Parathyroid adenoma (tissue), 2 donors: ENCODE measurements around the gene IL17RC.
A peak's percentile ranks its signal among the peaks of the same experiment; 100 is the strongest.

Experiments used
- H2AFZ ChIP-seq: fragments of 300-600 bp; sonication (generic); one replicate; pipeline ENCODE4 v1.7.0; 2017; ENCODE audit warnings: antibody characterized with exemption, mild to moderate bottlenecking
- H3K27ac ChIP-seq: fragments of 300-600 bp; sonication (generic); one replicate; pipeline ENCODE4 v1.7.0; 2017
- H3K27me3 ChIP-seq: fragments of 300-600 bp; sonication (generic); one replicate; pipeline ENCODE4 v1.7.0; 2017; ENCODE audit warnings: low read length; ENCODE audit not compliant: control insufficient read depth, insufficient read depth
- H3K36me3 ChIP-seq: fragments of 300-600 bp; sonication (generic); one replicate; pipeline ENCODE4 v1.7.0; 2017; ENCODE audit warnings: low read length; ENCODE audit not compliant: control insufficient read depth, insufficient read depth
- H3K4me1 ChIP-seq: fragments of 300-600 bp; sonication (generic); one replicate; pipeline ENCODE4 v1.7.0; 2017; ENCODE audit warnings: control low read depth
- H3K4me2 ChIP-seq: fragments of 300-600 bp; sonication (generic); one replicate; pipeline ENCODE4 v1.7.0; 2017; ENCODE audit warnings: low read length
- H3K4me3 ChIP-seq: fragments of 300-600 bp; sonication (generic); one replicate; pipeline ENCODE4 v1.7.0; 2017; ENCODE audit warnings: low read depth, low read length
- H3K79me2 ChIP-seq: fragments of 300-600 bp; sonication (generic); one replicate; pipeline ENCODE4 v1.7.0; 2017; ENCODE audit warnings: control low read depth
- H3K9ac ChIP-seq: fragments of 300-600 bp; sonication (generic); one replicate; pipeline ENCODE4 v1.7.0; 2017; ENCODE audit warnings: mild to moderate bottlenecking
- H3K9me3 ChIP-seq: fragments of 300-600 bp; sonication (generic); one replicate; pipeline ENCODE4 v1.7.0; 2017; ENCODE audit warnings: low read length; ENCODE audit not compliant: control insufficient read depth
- TF ChIP-seq, protein P1 (sequence below): fragments of 300-600 bp; sonication (generic); IDR thresholded peaks from one replicate; pipeline ENCODE4 v1.7.0; 2017; ENCODE audit warnings: antibody characterized with exemption, mild to moderate bottlenecking
- donor health status: primary hyperparathyroidism.

The IL17RC gene

DNA sequence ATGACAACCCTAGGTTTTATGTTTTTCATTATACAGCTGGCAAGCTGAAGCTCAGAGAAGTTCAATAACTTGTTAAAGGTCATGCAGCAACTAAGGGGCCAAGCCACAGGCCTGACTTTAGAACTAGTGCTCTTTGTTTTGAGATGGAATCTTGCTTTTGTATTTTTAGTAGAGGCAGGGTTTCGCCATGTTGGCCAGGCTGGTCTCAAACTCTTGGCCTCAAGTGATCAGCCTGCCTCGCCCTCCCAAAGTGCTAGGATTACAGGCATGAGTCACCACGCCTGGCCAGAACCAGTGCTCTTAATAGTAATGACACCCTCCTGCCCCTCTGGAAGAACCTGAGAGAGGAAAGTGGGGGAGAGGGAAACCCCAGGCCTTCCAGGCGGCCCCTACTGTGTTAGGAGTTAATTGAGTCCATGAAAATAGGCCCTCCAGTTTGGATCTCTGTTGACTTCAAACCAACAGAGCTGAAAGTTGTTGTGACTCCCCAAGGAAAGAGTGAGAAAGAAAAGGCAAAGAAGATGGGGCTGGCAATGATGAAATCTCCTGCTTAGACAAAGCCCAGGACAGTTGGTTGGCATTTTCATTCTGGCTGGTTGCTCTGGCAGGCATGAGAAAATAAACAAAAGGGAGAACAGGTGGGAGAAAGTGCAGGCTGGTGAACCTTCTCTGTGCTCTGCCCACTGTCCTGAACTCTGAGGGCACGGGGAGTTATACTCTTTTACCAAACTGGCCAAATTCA, 38.9 kb downstream of the IL17RC start:
- H3K27ac ChIP-seq, result no peak overlapping the region

DNA sequence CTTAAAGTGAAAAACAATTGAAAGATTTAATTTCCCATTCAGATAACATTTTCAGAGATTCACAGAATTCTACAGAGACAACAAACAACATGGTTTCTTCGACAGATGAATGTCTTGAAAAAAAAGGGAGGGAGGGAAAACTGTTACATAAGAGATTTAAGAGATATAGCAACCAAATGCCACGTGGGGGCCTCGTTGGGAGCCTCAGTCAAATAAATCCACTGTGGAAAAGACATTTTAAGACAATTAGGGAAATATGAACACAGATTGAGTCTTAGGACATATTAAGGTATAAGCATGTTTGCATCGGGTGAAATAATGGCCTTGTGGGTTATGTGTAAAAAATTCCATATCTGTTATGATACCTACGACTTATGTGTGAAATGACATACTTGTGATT, 40.3 kb downstream of the IL17RC start:
- H3K4me3 ChIP-seq, result no peak overlapping the region
- H3K4me2 ChIP-seq, result no peak overlapping the region
- H3K36me3 ChIP-seq, result no peaks in the 10 kb centered on the region
- H3K27me3 ChIP-seq, result no peaks in the 10 kb centered on the region
- H3K79me2 ChIP-seq, result no peaks in the 10 kb centered on the region
- no peak overlapping the region for H3K27ac ChIP-seq
- TF ChIP-seq, protein P1, sequence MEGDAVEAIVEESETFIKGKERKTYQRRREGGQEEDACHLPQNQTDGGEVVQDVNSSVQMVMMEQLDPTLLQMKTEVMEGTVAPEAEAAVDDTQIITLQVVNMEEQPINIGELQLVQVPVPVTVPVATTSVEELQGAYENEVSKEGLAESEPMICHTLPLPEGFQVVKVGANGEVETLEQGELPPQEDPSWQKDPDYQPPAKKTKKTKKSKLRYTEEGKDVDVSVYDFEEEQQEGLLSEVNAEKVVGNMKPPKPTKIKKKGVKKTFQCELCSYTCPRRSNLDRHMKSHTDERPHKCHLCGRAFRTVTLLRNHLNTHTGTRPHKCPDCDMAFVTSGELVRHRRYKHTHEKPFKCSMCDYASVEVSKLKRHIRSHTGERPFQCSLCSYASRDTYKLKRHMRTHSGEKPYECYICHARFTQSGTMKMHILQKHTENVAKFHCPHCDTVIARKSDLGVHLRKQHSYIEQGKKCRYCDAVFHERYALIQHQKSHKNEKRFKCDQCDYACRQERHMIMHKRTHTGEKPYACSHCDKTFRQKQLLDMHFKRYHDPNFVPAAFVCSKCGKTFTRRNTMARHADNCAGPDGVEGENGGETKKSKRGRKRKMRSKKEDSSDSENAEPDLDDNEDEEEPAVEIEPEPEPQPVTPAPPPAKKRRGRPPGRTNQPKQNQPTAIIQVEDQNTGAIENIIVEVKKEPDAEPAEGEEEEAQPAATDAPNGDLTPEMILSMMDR, result no peak
- no peaks in the 10 kb centered on the region for H3K9me3 ChIP-seq
- no peak overlapping the region for H3K9ac ChIP-seq
- H3K4me1 ChIP-seq, result peaks cover 12% of the 10 kb centered on the region
- no peak overlapping the region for H2AFZ ChIP-seq

More for the DNA sequence above, 38.9 kb downstream of the IL17RC start:
- H3K4me3 ChIP-seq, result no peak overlapping the region
- TF ChIP-seq, protein P1, result no peak
- H3K27me3 ChIP-seq, result no peaks in the 10 kb centered on the region
- H2AFZ ChIP-seq, result peak overlapping the region; percentile 1
- no peak overlapping the region for H3K9ac ChIP-seq
- H3K4me1 ChIP-seq, result peaks cover 17% of the 10 kb centered on the region
- H3K4me2 ChIP-seq, result no peak overlapping the region
- no peaks in the 10 kb centered on the region for H3K79me2 ChIP-seq
- no peaks in the 10 kb centered on the region for H3K36me3 ChIP-seq
- H3K9me3 ChIP-seq, result no peaks in the 10 kb centered on the region

DNA sequence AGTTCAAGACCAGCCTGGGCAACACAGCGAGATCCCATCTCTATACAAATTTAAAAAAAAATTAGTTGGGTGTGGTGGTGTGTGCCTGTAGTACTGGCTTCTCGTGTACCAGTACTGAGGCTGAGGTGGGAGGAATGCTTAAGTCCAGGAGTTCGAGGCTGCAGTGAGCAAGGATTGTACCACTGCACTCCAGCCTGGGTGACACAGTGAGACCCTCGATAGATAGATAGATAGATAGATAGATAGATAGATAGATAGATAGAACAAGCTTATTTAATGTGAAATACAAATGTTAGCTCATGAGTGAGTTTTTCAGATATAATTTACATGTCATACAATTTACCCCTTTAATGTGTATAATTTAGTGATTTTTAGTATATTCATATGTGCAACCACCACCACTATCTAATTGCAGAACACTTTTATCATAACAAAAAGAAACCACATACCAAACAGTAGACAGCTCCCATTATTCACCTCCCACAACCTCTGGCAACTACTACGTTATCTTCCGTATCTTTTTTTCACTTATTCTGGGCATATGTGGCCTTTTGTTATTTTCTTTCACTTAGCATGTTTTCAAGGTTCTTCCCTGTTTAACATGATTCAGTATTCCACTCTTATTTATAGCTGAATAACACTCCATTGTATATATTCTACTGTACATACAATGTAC, 48.4 kb downstream of the IL17RC start:
- Histone ChIP-seq H3K36me3 (no peaks in the 10 kb centered on the region), H3K4me3 (no peak overlapping the region)

DNA sequence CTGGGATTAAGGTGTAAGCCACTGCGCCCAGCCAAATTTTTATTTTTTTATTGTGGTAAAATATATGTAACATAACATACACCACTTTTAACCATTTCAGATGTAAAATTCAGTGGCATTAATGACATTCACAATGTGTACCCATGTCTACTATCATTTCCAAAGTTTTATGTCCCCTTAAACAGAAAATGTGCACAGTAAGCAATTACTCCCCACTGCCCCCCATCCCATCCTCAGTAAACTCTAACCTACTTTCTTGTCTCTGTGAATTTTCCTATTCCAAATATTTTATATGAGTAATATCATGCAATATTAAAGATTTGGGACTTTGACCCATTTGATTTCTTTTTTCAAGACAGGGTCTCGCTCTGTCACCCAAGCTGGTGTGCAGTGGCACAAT, 49.9 kb downstream of the IL17RC start:
- Histone ChIP-seq H3K9ac (no peak overlapping the region), H3K4me3 (no peak overlapping the region), H3K9me3 (no peaks in the 10 kb centered on the region), H3K27ac (no peak overlapping the region), H3K4me1 (no peaks in the 10 kb centered on the region), H3K79me2 (no peaks in the 10 kb centered on the region), H3K4me2 (no peak overlapping the region), H3K36me3 (no peaks in the 10 kb centered on the region), H2AFZ (no peak overlapping the region), H3K27me3 (no peaks in the 10 kb centered on the region)
- TF ChIP-seq, protein P1, result no peak

More for the DNA sequence above, 48.4 kb downstream of the IL17RC start:
- H3K27me3 ChIP-seq, result no peaks in the 10 kb centered on the region
- H2AFZ ChIP-seq, result no peak overlapping the region
- no peaks in the 10 kb centered on the region for H3K4me1 ChIP-seq
- TF ChIP-seq, protein P1, result no peak
- no peak overlapping the region for H3K4me2 ChIP-seq
- H3K9me3 ChIP-seq, result no peaks in the 10 kb centered on the region
- no peak overlapping the region for H3K9ac ChIP-seq
- H3K27ac ChIP-seq, result no peak overlapping the region
- no peaks in the 10 kb centered on the region for H3K79me2 ChIP-seq
